Endothelial cell of umbilical vein (primary cell): ENCODE data around the gene FOXO6.

Source experiments
- CTCF ChIP-seq, 2 donors: IDR thresholded peaks; 1 replicate in 1 of 2; 2 replicates in 1 of 2; pipeline ENCODE4 v1.5.1; 2011; ENCODE audit warnings: low read length in 2 of 2, mild to moderate bottlenecking in 2 of 2, moderate library complexity in 2 of 2, control low read depth in 1 of 2, inconsistent platforms in 1 of 2, low read depth in 1 of 2; ENCODE audit not compliant: insufficient read depth in 1 of 2; ENCODE audit errors: extremely low read depth in 1 of 2
- EZH2 ChIP-seq: IDR thresholded peaks from 2 replicates; pipeline ENCODE4 v1.6.1; 2012; ENCODE audit warnings: borderline replicate concordance, low read depth, mild to moderate bottlenecking, moderate library complexity, low read length, inconsistent platforms; ENCODE audit not compliant: severe bottlenecking
- FOS ChIP-seq: IDR thresholded peaks from 2 replicates; pipeline ENCODE4 v1.6.1; 2011; ENCODE audit warnings: mild to moderate bottlenecking, low read length, moderate library complexity, borderline replicate concordance; ENCODE audit not compliant: insufficient read depth
- GATA2 ChIP-seq: IDR thresholded peaks from 2 replicates; pipeline ENCODE4 v1.7.0; 2011; ENCODE audit warnings: low read depth, mild to moderate bottlenecking, moderate library complexity, mixed read lengths, low read length; ENCODE audit not compliant: insufficient read length, insufficient read depth
- JUN ChIP-seq: IDR thresholded peaks from 2 replicates; pipeline ENCODE4 v1.6.1; 2011; ENCODE audit warnings: borderline replicate concordance, low read depth; ENCODE audit not compliant: insufficient read length, insufficient read depth
- MAX ChIP-seq: IDR thresholded peaks from 2 replicates; pipeline ENCODE4 v1.6.1; 2011; ENCODE audit not compliant: insufficient read depth, insufficient read length
- MYC ChIP-seq: IDR thresholded peaks from one replicate; pipeline ENCODE4 v1.6.1; 2011; ENCODE audit warnings: mild to moderate bottlenecking, low read depth, low read length
- POLR2A ChIP-seq: IDR thresholded peaks from 2 replicates; pipeline ENCODE4 v1.6.1; 2012; ENCODE audit warnings: low read depth, mild to moderate bottlenecking, control low read depth, low read length
- POLR2AphosphoS5 ChIP-seq: IDR thresholded peaks from 2 replicates; pipeline ENCODE4 v1.6.1; 2012; ENCODE audit warnings: low read depth, mild to moderate bottlenecking, control low read depth, low read length, moderate library complexity; ENCODE audit not compliant: insufficient read depth

GRCh38 chr1:41320895-41321676 is 40.1 kb upstream of the FOXO6 start:
- TF ChIP-seq POLR2AphosphoS5 (no peak), CTCF (IDR thresholded peaks at IDR 0.05; ENCODE audit: extremely low read depth in 1 of 2, insufficient read depth in 1 of 2, low read depth in 1 of 2, low read length in 2 of 2) (no peak), POLR2A (no peak), EZH2 (no peak), GATA2 (no peak), JUN (no peak), MYC (no peak), MAX (no peak), FOS (no peak)
